ENCODE measurements around the gene PHF14. TPM values are rescaled to one million over a fixed set of nuclear protein-coding genes. Genes with fewer than 3 reads are reported as not detected.

Gene PHF14
- total RNA-seq, 1 experiment from 2014 or later: 35.4 TPM

DNA sequence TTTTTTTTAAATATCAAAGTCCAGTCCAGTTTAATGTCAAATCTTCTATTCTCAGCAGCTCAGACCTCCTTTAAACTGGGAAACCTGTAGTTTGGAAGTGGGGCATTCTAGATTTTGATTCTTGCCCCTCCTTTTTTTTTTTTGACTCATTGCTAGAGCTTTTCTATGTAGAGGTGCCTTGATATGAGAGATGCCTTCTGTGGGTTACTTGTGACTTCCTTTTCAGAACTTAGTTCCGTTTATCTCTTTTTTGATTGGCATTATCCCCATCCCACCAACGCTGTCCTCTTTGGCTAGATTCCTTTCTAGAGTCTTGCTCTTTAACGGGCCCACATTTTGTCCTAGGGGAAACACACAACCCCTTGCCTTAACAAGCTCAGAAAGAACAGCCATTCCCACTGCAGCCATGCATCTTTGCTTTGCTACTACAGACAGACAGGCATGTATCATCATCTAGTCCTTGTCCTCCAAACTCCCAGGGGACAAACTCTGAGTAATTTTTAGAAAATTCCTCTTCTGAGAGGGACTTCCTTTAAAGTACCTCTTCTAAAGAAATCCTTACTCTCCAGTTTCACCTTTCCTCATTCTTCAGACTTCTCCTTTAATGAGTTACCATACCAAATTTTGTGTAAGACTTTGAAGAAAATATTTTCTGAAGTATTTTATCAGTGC lies 153.6 kb downstream of the PHF14 start:
- no peaks in the 10 kb centered on the region for H3K79me2 ChIP-seq (ENCODE audit: low read length)
- intact Hi-C loops (cut with micrococcal nuclease): no loop called here
- no peak for ATAC-seq
- no peaks in the 10 kb centered on the region for H3K36me3 ChIP-seq (ENCODE audit: low read depth, low read length)
- no peak overlapping the region for H3K4me2 ChIP-seq (ENCODE audit: low read length)
- H3K27ac ChIP-seq (ENCODE audit: low read length): no peak overlapping the region
- no peaks in the 10 kb centered on the region for H3F3A ChIP-seq (ENCODE audit: low read length, unreplicated experiment)
- no peak overlapping the region for H3K9ac ChIP-seq (ENCODE audit: low read length)
- no peaks in the 10 kb centered on the region for H3K9me2 ChIP-seq (replicated peaks; ENCODE audit: low read length)
- no TSS peak for BruUV-seq (replicated peaks)
- H2AFZ ChIP-seq (ENCODE audit: low read length): no peak overlapping the region
- no peaks in the 10 kb centered on the region for H4K20me1 ChIP-seq (ENCODE audit: low read length)
- no peak overlapping the region for H3K4me3 ChIP-seq (ENCODE audit: low read length)
- no peak for DNase-seq
- no peaks in the 10 kb centered on the region for H3K27me3 ChIP-seq (ENCODE audit: low read length)
- no peak for TF ChIP-seq EZH2 (IDR thresholded peaks at IDR 0.05; ENCODE audit: low read length, unreplicated experiment)
- TF ChIP-seq EZH2phosphoT487 (IDR thresholded peaks at IDR 0.05; ENCODE audit: borderline replicate concordance, low read length): no peak
- TF ChIP-seq, protein P1, sequence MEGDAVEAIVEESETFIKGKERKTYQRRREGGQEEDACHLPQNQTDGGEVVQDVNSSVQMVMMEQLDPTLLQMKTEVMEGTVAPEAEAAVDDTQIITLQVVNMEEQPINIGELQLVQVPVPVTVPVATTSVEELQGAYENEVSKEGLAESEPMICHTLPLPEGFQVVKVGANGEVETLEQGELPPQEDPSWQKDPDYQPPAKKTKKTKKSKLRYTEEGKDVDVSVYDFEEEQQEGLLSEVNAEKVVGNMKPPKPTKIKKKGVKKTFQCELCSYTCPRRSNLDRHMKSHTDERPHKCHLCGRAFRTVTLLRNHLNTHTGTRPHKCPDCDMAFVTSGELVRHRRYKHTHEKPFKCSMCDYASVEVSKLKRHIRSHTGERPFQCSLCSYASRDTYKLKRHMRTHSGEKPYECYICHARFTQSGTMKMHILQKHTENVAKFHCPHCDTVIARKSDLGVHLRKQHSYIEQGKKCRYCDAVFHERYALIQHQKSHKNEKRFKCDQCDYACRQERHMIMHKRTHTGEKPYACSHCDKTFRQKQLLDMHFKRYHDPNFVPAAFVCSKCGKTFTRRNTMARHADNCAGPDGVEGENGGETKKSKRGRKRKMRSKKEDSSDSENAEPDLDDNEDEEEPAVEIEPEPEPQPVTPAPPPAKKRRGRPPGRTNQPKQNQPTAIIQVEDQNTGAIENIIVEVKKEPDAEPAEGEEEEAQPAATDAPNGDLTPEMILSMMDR (conservative IDR thresholded peaks at IDR 0.05; ENCODE audit: low read depth, low read length): no peak
- ChIA-PET CTCF (no interaction called here), POLR2A (ENCODE audit: unreplicated experiment) (no interaction called here)
- no peaks in the 10 kb centered on the region for H3K9me3 ChIP-seq (ENCODE audit: low read length)
- no peaks in the 10 kb centered on the region for H3K4me1 ChIP-seq (ENCODE audit: insufficient read depth, low read length)

DNA sequence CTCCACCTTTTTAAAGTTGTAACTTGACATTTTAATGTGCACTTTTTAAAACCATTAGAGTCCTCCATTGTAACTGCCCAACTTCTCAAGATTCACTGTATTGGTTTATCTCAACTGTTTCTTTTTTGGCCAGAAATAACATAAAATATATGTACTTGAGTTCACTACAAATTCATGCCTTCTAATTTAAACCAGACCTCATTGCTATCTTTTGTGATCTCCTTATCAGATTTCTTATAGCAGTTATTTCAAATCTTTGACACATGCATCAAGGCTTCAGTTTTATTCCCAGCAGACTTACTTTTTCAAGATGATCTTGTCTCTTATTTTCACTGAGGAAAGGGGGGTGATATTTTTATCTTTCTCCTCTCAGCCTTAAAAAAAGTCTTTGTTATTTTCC lies 154.3 kb downstream of the PHF14 start:
- H3K9me2 ChIP-seq (replicated peaks; ENCODE audit: low read length): no peaks in the 10 kb centered on the region
- CTCF ChIA-PET: no interaction called here
- no peaks in the 10 kb centered on the region for H3K9me3 ChIP-seq (ENCODE audit: low read length)
- ATAC-seq: no peak
- POLR2A ChIA-PET (ENCODE audit: unreplicated experiment): no interaction called here
- no TSS peak for BruUV-seq (replicated peaks)
- H3K4me3 ChIP-seq (ENCODE audit: low read length): no peak overlapping the region
- DNase-seq: no peak
- H3K36me3 ChIP-seq (ENCODE audit: low read depth, low read length): no peaks in the 10 kb centered on the region
- H3K4me1 ChIP-seq (ENCODE audit: insufficient read depth, low read length): no peaks in the 10 kb centered on the region
- no peaks in the 10 kb centered on the region for H3K79me2 ChIP-seq (ENCODE audit: low read length)
- H3K27ac ChIP-seq (ENCODE audit: low read length): no peak overlapping the region
- TF ChIP-seq EZH2 (IDR thresholded peaks at IDR 0.05; ENCODE audit: low read length, unreplicated experiment): no peak
- TF ChIP-seq, protein P1 (conservative IDR thresholded peaks at IDR 0.05; ENCODE audit: low read depth, low read length): no peak
- no peak for TF ChIP-seq EZH2phosphoT487 (IDR thresholded peaks at IDR 0.05; ENCODE audit: borderline replicate concordance, low read length)
- no peaks in the 10 kb centered on the region for H3K27me3 ChIP-seq (ENCODE audit: low read length)
- H3K9ac ChIP-seq (ENCODE audit: low read length): no peak overlapping the region
- no peaks in the 10 kb centered on the region for H3F3A ChIP-seq (ENCODE audit: low read length, unreplicated experiment)
- intact Hi-C loops (cut with micrococcal nuclease): no loop called here
- no peaks in the 10 kb centered on the region for H4K20me1 ChIP-seq (ENCODE audit: low read length)
- no peak overlapping the region for H2AFZ ChIP-seq (ENCODE audit: low read length)
- no peak overlapping the region for H3K4me2 ChIP-seq (ENCODE audit: low read length)

DNA sequence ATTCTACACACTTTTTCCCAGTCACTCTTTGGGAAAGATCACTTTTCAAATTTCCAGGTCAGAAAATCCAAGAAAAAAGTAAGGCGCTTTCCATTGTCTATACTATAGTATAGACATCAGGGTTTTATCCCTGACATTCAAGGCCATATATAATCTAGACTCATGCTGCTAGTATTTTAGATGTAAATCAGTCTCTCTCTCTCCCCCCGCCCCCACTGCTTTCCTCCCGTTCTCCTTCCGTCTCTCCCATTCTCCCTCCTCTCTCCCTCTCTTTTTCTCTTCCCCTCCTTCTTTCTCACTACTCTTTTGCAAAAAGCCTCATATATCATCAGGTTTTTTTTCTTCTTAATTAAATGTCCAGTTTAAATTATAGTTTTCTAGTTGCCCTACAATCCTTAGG lies 154.8 kb downstream of the PHF14 start:
- H3K4me3 ChIP-seq (ENCODE audit: low read length): no peak overlapping the region
- no peak overlapping the region for H3K4me2 ChIP-seq (ENCODE audit: low read length)
- H4K20me1 ChIP-seq (ENCODE audit: low read length): no peaks in the 10 kb centered on the region
- no peak overlapping the region for H3K9ac ChIP-seq (ENCODE audit: low read length)
- TF ChIP-seq EZH2phosphoT487 (IDR thresholded peaks at IDR 0.05; ENCODE audit: borderline replicate concordance, low read length) (no peak), EZH2 (IDR thresholded peaks at IDR 0.05; ENCODE audit: low read length, unreplicated experiment) (no peak)
- TF ChIP-seq, protein P1 (conservative IDR thresholded peaks at IDR 0.05; ENCODE audit: low read depth, low read length): no peak
- H3K27me3 ChIP-seq (ENCODE audit: low read length): no peaks in the 10 kb centered on the region
- H3K36me3 ChIP-seq (ENCODE audit: low read depth, low read length): no peaks in the 10 kb centered on the region
- no TSS peak for BruUV-seq (replicated peaks)
- intact Hi-C loops (cut with micrococcal nuclease): no loop called here
- CTCF ChIA-PET: no interaction called here
- no peak for ATAC-seq
- H3K9me3 ChIP-seq (ENCODE audit: low read length): no peaks in the 10 kb centered on the region
- DNase-seq: no peak
- H3K9me2 ChIP-seq (replicated peaks; ENCODE audit: low read length): no peaks in the 10 kb centered on the region
- H3F3A ChIP-seq (ENCODE audit: low read length, unreplicated experiment): no peaks in the 10 kb centered on the region
- no peak overlapping the region for H2AFZ ChIP-seq (ENCODE audit: low read length)
- H3K79me2 ChIP-seq (ENCODE audit: low read length): no peaks in the 10 kb centered on the region
- no peaks in the 10 kb centered on the region for H3K4me1 ChIP-seq (ENCODE audit: insufficient read depth, low read length)
- no peak overlapping the region for H3K27ac ChIP-seq (ENCODE audit: low read length)
- POLR2A ChIA-PET (ENCODE audit: unreplicated experiment): no interaction called here

Measured in PC-3 (cell line).